Measurements from ENCODE around the gene CPNE2.
A peak's percentile ranks its signal among the peaks of the same experiment; 100 is the strongest.
"Not testable (repeated sequence)": the region's sequence is repeated elsewhere in the genome, so short reads cannot be mapped to it uniquely, and the experiment has no call there.

CPNE2 gene

GRCh38 chr16:57167538-57167937, 75.2 kb downstream of the CPNE2 start:
- no peak for DNase-seq (ENCODE audit: low spot score)

DNA sequence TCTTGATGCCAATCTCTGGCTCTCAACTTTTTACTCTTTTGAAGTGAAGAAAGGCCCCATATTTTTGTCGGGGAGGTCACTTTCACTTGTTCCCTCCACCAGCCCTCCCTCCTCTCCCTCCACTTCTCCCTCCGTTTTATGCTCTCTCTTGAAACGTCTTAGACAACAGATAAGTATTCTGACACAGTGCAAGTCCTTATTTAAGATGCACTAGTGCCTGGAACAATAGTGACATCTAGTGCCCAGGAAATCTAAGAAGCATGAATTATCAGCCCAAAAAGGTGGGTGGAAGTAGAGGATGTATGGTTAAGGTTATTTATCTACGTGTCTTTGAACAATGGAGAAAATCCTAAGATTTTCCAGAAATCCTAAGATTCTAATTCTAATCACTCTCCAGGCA, 75.6 kb downstream of the CPNE2 start:
- no peak for DNase-seq (ENCODE audit: low spot score)

- DNase-seq (ENCODE audit: low spot score) = no peak
Observed at GRCh38 chr16:57169327-57169726, 76.9 kb downstream of the CPNE2 start.

GRCh38 chr16:57172721-57173290, 80.4 kb downstream of the CPNE2 start:
- no peak for DNase-seq (ENCODE audit: low spot score)

DNA sequence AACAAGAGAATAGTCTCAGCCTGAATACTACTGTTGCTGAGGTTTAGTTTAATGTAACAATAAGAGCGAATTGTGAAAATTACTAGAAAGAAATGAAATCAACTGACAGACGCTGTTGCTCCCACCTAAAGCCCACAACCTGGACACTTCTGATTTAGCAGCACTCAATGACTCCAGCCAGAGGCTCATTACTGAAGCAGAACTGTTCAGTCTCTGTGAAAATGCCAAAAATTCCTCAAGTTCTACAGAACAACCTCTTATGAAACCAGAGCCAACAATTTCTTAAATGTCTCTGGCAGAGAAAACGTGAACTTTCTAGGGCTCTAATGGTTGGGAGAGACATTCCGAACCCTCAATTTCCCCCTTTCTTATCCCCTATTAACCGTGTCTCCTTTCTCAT, 83.5 kb downstream of the CPNE2 start:
- DNase-seq (ENCODE audit: low spot score) = no peak

DNA sequence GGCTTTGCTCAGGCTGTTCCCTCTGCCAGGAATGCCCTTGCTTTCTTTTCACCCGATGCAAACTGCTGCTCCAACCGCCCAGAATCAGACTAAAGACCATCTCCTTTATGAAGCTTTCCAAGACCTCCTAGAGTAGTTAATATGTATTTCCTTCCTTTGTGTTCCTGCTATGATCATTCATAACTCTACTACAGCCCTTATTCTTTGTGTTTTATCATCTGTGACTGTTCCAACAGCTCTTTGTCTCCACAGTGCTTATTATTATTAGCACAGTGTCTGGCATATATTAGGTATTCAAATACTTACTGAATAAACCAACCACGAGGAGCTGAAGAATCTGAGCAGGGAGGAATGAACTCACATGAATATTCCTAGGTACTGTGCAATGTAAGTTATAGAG, 85.8 kb downstream of the CPNE2 start:
- DNase-seq (ENCODE audit: low spot score) = no peak

DNA sequence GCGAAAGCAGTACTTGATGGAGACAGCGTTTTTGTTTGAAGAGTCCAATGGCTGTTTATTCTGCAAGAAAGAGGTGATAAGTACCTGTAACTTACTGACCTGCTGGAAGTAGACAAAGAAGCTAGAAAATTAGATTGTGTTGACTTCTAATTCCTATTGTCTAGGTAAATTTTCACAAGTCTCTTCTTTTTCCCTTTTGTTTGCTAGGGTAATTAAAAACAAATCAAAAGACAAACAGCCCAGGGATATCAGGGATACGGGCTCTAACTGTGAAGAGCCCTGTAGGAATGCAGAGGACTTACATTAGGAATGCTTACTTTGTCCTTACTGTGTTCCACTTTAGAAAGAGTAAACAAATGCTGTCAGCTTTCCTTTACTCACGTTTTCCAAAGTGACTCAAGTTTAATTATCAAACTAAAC, 86.4 kb downstream of the CPNE2 start:
- no peak for DNase-seq (ENCODE audit: low spot score)

GRCh38 chr16:57179215-57179828, 86.9 kb downstream of the CPNE2 start:
- DNase-seq (ENCODE audit: low spot score) = no peak

DNA sequence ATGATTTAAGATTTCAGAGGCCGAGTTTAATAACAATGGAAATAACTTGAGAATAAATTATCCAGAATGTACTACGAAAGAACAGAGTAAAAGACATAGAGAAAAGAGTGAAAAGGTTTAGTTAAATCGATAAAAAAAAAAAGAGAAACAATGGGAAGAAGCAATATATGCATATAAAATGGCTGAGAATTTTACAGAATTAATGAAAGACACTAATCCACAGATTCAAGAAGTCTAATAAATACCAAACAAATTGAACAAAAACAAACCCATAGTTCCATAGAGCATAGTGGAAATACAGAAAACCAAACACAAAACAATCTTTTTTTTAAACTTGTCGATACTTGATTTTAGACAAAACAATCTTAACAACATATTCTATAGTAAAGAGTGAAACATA, 91.7 kb downstream of the CPNE2 start:
- DNase-seq (ENCODE audit: low spot score) = no peak

- no peak for DNase-seq (ENCODE audit: low spot score)
Observed at GRCh38 chr16:57184887-57185445, 92.6 kb downstream of the CPNE2 start.

GRCh38 chr16:57185446-57185944, 93.1 kb downstream of the CPNE2 start:
- DNase-seq (ENCODE audit: low spot score) = peak; percentile 63

GRCh38 chr16:57185945-57186871, 93.8 kb downstream of the CPNE2 start, which contains the start of the genes PSME3IP1 and RSPRY1:
PSME3IP1 (minus strand) TSS chr16:57186039; CDS start chr16:57173854, 12,185 bp downstream.
RSPRY1 (plus strand) TSS chr16:57186329; CDS start chr16:57204659, 18,330 bp downstream.
- DNase-seq (ENCODE audit: low spot score) = peak; percentile 99

DNA sequence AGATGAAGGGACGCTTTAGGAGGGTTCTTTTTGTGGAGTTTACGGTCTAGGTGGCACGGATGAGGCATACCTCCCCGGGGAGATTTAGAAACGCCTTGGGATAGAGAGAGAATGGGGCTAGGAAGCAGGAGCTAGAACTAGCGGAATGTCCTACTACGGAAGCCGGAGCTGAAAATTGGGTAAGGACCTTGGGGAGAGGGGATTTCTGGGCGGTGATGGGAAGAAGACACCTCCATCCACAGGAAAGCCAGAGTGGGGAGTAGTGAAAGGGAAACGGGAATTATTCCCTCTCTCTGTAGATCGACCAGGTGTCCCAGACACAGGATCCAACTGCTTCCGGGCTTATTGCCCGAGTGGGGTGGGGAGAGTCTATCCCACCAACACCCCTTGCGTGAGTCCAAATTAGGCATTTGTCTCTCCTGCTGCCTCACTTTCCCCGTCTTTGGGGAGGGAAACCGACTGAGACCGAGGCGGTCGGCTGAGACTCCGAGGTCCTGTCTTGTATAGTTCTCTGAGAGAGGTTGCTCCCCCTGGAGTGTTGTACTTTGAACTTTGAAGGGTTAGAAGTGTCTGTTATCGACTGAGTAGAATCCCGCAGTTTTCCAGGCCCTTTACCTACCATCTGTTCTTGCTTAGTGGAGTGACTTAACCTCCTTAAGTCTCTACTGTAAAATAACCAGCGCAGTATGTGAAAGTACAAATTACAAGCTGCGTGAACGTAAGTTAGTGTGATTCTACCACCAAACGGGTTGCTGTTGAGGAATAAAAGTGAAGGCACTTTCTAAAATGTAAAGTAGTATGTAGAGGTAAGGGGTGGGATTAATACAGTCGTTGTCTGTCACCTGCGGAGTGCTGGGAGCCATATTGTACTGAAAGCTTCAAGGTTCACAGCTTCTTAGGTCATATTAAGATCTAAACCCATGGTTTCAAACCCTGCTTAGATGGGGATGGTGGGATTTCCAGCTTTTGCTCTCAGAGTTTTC, 94.8 kb downstream of the CPNE2 start:
- peak; percentile 33 for DNase-seq (ENCODE audit: low spot score)

GRCh38 chr16:57187902-57188710, 95.7 kb downstream of the CPNE2 start:
- not testable (repeated sequence) for DNase-seq (ENCODE audit: low spot score)

- no peak for DNase-seq (ENCODE audit: low spot score)
Observed at GRCh38 chr16:57188711-57189002, 96.3 kb downstream of the CPNE2 start.

GRCh38 chr16:57189527-57189926, 97.1 kb downstream of the CPNE2 start:
- not testable (repeated sequence) for DNase-seq (ENCODE audit: low spot score)

- DNase-seq (ENCODE audit: low spot score) = no peak
Observed at GRCh38 chr16:57190136-57190535, 97.8 kb downstream of the CPNE2 start.

- DNase-seq (ENCODE audit: low spot score) = no peak
Observed at GRCh38 chr16:57191056-57191571, 98.7 kb downstream of the CPNE2 start.

GRCh38 chr16:57192146-57192545, 99.8 kb downstream of the CPNE2 start:
- DNase-seq (ENCODE audit: low spot score) = no peak
